Stimulated activated CD4-positive, alpha-beta T cell treated with anti-CD3 and anti-CD28 coated beads, Interleukin-2, amount 100 ng/mL, for 48 hours (primary cell): ENCODE data around the gene AGAP3.

Experiments
- DNase-seq, 2 donors: peaks; one replicate each; pipeline ENCODE4 v3.0.0-alpha.2; 2020

The AGAP3 gene

DNA sequence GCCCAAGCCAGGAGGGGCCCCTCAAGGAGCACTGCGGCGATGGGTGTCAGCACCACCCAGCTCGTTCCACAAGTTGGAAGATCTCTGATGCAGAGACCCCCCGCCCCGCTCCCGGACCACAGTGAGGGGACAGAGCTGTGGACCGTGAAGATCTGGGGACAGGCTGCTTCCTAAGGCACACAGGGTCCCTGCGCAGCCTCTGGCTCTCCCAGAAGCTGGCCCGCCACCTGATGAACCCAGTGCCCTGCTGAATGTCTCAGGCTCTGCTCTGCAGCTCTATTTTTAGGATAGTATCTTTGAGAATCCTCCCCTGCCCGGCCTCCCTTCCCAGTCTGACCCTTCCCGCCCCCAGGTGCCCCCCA lies 51.5 kb downstream of the AGAP3 start:
- no peak for DNase-seq

DNA sequence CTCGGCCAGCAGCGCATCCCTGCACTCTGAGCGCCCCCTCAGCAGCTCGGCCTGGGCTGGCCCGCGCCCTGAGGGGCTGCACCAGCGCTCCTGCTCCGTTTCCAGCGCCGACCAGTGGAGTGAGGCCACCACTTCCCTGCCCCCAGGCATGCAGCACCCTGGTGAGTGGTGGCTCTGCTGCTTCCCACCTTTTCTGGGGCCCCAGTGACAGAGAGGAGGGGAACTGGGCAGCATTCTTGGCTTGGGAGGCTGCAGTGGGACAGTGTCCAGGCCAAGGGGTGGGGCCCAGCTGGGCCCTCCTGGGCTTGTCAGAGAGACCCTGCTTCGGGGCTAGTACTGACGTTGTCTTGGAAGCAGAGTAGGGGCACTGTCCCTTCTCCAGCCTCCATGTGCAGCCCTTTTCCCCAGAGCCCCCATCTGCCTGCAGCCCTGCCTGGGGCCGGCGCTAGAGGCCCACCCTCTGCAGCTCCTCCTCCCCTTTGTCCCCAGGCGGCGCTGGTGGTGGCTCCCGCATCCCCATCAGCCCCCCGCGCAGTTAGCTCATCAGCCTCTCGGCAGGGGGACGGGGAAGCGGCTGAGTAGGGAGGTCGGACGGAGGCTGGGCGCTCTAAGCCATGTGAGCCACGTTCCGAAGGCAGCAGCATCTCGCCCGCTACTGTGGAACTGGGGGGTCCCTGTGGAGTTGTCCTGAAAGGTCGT lies 52.0 kb downstream of the AGAP3 start:
- no peak for DNase-seq

DNA sequence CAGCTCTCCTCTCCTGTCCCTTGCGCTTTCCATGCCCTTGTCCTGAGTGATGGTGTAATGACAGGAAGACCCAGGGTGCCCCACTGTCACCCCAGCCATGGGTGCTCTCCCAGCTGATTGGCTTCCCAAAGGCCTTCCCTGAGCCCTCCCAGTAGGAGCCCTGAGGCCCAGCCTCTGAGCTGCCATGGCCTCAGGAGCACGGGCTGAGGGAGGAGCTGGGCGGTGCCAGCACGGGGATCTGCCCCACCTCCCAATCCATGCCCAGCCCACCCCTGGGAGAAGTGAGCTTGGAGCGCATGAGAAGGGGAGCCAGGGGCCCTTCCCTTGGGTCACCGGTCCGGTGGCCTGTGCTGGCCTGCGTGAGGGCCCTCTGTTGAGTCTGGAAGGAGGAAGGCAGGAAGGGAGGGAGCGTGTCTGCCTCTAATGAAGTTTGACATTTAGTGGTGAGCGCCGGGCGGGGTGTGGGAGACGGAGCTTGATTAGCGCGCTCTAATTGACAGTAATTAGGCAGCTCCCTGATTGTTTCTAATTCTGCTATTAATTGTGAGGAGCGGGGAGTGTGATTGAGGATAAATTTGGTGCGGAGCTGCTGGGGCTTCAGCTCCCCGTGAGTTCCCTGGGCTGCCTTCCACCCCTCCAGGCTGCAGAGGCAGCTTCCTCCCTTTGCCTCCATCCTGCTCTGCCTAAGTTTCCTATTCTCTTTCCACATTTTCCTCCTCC lies 53.0 kb downstream of the AGAP3 start:
- DNase-seq: no peak

DNA sequence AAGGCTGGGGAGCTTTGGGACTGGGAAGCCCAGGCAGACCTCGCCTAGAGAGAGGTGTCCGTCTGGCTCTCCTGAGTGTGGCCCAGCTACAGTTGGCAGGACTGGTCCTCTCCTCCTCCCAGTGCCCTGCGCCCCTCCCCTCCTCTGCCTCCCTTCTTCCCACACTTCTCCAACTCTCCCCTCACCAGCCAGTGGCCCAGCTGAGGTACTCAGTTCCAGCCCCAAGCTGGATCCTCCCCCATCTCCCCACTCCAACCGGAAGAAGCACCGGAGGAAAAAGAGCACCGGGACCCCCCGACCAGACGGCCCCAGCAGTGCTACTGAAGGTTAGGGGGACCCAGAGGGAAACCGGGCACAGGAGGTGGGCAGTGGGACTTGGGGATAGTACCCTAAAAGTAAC lies 53.5 kb downstream of the AGAP3 start:
- DNase-seq: no peak

DNA sequence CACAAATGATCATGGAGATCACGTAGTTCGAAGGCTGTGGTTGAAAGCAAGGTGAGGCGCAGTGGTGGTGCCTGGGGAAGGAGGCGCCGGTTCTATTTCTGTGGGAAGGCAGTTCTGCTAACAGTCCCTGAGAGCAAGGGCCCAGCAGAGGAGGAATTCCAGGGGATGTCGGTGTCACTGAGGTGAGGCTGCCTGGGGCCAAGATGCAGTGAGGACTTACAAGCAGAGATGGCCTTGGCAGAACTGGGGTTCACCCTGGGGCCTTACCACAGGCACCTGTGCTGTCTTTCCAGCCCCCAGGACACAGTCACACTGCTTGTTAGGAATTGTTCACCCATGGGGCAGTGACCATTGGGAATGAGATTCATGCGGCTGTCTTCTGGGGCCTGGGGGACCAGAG lies 54.6 kb downstream of the AGAP3 start:
- no peak for DNase-seq

DNA sequence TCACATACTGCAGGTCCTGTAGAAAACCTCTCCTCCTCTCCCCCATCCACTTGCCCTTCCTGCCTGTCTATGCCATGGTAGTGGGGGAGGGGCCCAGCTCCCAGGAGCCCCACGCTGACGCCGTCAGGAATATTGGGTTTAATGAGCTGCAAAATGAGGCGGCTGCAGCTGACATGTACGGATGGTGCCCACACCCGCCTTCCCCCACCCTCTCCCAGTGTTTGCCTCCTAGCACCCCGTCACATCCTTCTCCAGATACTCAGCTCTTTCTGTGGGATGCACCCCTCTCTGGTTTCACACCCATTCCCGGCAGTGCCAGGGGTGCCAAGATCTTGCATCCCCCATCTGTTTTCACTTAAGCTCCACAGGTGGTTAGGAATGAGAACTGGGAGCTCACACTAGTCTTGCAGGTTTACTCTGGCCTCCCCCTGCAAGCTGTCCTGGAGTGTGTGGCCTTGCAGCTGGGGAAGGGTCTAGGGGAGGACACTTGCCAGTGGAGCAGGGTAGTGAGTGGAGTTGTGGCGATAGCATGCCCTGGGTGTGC lies 55.1 kb downstream of the AGAP3 start:
- DNase-seq: no peak

DNA sequence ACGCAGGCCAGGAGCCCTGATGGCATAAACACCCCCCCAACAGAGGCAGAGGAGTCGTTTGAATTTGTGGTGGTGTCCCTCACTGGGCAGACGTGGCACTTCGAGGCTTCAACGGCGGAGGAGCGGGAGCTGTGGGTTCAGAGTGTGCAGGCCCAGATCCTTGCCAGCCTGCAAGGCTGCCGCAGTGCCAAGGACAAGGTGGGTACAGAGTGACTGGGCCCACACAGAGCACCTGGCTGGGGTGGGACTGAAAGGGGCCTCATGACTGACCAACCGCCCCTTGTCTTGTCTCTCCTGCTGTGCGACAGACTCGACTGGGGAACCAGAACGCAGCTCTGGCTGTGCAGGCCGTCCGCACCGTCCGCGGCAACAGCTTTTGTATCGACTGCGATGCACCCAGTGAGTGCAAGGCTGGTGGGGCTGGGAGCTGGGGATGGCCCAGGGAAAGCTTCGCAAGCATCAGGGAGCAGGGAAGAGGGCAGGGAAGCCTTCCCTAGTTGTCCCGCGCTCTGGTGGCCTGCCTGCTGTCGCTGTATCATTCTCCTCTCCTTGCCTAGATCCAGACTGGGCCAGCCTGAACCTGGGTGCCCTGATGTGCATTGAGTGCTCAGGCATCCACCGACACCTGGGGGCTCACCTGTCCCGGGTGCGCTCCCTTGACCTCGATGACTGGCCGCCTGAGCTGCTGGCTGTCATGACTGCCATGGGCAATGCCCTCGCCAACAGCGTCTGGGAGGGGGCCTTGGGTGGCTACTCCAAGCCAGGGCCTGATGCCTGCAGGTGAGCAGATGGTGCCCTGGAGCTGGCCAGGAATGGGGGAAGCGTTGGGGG lies 55.8 kb downstream of the AGAP3 start:
- DNase-seq: no peak

DNA sequence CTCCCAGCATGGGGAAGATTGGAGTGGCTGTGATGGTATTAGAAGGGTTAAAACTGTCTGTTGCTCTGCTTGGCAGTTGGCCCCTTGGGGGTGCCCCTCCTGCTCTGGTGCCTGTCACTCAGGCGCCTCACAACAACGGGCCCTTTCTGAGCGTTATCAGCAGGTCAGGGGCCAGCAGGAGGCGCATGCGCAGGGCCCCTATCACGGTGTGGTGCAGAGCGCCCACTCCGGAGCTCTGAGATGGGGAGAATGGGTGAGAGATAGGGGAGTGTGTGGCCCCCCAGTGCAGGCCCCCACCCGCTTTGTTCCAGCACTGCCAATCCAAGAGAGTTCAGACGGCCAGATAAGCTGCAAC lies 56.4 kb downstream of the AGAP3 start:
- DNase-seq: no peak

DNA sequence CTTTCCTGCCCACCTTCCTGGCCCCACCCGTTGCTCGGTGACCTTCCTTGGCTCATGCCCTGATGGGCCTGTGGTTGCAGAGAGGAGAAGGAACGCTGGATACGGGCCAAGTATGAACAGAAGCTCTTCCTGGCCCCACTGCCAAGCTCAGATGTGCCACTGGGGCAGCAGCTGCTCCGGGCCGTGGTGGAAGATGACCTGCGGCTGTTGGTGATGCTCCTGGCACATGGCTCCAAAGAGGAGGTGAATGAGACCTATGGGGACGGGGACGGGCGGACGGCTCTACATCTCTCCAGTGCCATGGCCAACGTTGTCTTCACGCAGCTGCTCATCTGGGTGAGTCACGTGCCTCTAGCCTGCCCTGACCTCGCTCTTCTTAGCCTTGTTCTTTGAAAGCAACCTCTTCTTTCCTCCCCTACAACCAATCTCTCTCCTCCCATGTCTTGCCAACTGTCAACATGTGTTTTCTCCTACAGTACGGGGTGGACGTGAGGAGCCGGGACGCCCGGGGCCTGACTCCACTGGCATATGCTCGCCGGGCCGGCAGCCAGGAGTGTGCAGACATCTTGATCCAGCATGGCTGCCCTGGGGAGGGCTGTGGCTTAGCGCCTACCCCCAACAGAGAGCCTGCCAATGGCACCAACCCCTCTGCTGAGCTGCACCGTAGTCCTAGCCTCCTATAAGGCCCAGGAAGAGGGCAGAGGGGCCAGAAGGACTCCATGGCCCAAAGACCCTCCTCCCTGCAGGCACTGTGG lies 57.2 kb downstream of the AGAP3 start:
- DNase-seq: no peak

DNA sequence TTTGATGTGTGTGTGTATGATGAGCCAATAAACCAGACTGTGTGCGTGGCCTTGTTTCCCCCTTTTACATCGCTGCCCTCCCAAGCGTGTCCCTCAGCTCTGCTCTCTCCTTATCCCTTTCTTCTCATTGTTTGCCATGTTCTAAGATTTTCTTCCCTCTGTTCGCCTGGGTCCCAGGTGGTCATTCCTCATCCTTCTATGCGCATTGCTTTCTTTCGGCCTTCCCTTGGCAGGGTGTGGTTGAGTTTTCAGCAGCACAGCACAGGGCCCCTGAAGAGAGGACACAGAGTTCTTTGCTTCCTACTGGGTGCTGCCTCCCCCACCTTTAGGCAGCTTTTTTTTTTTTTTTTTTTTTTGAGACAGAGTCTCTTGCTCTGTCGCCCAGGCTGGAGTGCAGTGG lies 58.1 kb downstream of the AGAP3 start:
- no peak for DNase-seq

DNA sequence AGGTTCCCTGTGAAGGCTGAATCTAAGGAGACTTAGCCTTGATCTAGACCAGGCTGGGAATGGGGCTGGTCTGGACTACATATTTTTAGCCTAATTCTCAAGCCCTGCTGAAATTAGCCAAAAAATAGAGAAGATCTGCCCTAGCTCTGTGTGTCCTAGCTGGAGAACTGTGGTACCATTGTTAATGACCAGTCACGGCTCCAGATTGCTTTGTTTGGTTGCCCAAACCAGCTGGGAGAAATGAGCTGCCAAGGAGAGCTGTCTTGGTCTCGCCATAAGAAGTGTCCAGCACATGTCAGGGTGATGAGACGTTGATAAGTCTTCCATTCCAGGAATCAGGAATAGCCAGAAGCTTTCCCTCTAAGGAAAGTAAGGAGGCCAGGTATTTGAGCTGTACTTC lies 60.5 kb downstream of the AGAP3 start:
- no peak for DNase-seq

DNA sequence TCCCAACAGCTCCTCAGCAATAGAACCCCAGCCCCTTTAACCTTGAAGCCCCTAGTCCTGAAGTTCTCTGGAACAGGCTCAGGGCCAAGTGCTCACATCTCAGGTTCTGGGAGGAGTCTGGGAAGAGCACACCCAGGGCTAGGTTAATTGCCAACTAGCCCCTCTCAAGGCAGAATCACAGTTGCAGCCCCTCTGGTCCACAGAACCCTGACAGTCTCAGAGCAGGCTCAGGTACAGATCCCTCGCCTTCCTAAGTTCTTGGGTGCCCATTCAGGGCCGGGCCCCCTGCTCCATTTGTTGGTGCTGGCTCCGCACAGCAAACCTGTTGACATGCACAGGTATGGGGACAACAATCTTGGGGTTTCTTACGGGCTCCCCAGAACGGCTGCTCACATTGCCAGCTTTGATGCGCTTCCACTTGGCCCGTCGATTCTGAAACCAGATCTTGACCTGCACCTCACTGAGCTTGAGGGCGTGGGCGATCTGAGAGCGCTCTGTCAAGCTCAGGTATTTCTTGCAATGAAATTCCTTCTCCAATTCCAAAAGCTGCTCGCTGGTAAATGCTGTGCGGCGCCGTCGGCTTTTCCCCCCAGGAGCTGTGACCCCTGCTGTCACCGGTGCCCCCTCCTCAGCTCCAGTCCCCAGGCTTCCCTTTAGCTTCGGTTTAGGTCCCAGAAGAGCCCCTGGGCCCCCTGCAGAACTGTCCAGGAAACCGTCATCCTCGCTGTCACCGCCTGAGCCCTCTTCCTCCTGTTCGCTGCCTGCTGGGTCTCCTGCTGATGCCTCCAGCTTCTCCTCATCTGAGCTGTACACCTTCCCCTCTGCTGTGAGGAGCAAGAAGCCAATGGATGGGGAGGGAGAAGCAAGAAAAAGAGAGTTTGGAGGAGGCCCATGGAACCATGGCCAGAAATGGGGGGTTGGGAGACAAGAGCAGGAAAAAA lies 62.3 kb downstream of the AGAP3 start:
- no peak for DNase-seq

DNA sequence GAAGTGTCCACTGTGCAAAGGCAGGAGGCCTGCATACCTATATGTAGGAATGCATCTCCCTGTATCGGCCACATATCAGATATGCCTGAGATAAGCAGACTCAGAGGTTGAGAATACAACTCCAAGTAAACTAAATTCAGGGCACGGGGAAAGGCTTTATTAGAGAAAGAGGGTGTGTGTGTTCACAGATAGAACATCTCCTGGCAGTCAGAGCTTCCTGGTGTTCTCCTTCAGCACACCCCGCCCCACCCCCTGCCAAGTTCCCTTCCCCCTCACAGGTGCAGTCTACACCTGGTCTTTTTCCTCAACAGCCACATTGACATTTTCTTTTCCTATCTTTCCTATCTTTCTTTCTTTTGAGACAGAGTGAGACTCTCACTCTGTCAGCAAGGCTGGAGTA lies 64.1 kb downstream of the AGAP3 start:
- DNase-seq: no peak

DNA sequence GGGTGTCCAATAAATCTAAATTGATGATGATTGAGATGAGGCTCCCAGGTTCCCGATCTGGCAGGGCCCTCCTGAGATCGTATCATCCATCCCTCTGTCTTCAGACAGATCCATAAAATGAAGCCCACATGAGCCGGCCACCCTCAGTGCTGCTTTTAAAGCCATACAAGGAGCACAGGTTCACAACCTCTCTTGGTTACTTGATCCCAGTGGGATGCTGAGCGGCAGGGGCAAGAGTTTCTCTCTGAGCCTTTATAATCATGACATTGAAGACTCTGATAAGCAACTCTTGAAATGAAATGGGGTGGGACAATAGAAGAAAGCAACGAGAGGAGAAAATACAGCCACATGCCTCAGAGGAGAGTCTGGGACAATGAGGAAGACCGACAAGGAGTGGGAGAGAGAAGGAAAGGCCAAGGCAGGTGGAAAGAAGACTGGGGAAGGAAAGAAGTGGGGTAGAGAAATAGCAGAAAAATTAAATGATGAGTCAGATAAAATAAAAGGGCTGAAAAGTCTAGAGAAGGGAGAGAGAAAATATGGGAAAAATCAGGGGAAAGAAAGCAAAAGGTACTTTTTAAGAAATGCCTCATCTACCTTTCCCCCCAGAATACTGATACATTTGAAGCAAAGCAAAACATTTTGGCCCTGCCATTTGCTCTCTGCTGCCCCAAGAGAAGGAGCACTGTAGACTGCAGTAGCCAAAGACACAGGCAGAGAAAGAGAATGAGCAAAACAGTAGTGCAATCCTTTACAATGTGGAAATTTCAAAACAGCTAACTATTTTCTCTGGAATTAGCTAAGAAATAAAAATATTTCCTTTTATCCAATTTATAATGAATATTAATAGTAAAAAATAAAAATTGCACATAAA lies 66.6 kb downstream of the AGAP3 start:
- no peak for DNase-seq

DNA sequence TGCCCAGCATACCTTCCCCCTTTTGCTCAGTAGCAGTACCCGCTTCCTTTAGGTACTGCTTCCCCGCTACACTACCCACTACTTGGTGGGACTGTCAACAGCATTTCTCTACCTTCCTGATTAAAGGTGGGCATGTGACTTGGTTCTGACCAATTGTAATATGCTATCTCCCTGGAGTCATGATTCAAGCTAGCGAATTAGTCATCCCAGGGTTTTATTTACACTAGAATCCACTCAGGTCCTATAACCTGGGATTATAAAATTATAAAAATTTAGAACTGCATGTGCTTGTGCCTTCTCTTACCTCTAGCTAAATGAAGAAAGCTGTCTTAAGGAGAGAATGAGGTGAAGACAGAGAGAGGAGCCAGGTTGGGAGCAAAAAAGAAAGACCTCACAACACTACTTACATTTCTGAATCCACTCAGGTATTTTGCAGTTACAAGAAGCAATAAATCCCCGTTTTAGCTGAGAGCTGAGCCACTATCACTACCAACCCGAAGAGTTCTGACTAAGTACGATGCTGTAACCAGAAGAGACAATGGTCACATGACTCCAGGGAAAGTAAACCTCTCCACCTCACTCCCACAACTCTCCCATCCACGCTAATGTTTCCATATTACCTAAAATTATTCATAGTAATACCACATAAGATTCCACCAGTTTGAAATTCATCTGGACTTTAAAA lies 71.5 kb downstream of the AGAP3 start:
- no peak for DNase-seq

DNA sequence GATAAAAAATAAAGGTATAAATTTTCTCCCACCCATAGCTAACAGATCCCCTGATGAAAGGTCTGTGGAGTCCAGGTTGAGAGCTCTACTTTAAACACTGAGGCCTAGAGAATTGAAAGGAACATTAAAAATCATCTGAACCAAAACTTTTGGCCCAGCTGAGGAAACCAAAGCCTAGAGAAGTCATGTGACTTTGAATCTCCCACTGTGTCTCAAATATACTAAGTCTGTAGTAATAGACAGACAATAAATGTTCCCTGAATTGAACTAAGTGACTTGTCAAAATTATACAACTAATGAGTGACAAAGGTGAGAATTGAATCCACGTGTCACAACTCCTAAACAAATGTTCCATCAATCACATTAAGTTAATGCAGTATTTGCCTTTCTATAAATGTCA lies 75.5 kb downstream of the AGAP3 start:
- no peak for DNase-seq

DNA sequence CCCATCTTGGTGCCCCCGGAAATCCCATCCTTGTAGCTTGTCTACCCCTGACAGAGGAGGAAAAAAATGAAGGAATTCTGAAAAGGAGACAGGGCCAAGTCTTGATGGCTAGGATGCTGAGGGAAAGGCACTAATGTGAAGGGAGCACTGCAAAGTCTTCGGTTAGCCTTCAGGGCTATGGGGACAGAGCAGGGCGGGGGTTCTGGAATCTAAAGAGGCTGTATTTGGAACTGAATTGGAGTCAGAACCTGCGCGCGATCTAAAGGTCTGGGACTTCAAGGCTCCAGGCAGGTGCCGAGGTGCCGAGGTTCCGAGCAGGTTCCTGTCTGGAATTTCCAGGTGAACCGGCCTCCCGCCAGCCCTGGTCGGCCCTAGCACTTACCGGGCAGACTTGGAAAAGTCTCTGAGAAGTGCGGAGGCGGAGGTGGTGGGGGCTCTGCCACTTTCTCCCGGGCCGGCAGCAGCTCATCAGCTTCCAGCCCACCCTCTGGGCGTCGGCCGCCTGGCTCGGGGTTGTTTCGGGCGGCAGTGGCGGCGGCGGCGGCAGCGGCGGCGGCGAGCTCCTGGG lies 80.4 kb downstream of the AGAP3 start:
- DNase-seq: no peak

DNA sequence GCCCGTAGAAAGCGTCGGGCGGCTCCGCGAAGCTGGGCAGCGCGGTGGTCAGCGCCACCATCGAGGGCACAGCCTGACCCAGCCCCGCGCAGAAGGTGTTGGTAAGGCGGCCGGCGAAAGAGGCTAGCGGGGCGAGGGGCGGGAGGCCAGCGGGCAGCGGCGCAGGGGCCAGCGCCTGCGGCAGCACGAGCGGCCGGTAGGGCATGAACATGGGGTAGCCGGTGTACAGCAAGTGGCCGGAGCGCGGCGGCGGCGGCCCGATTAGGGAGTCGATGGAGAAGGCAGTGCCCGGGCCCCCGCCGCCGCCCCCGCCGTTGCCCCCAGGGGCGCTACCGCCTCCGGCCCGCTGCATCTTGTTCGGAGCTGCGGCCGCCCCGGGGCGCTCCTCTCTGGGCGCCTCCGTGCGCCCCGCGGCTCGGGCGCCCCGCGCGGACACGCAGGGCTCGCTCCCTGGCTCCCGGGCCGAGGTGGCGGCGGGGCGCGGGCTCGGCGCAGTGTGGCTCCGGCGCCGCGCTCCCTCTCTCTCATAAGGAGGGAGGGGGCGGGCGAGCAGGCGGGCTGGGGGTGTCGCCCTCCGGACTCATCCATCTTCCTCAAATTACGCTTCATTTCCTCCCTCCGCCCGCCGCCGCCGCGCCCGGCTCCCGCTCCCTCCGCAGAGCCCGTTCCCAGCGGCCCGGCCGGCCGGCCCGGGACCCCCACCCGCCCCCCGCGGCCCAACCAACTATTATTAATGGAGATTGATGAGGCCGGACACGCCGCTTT lies 81.1 kb downstream of the AGAP3 start, which contains the start of gene GBX1:
Gene GBX1 (minus strand): TSS at position 498 of the 765 bp plus-strand sequence. CDS start 146 bp downstream, at position 352.
- DNase-seq: no peak
